HG02938 (cell line): Measurements from ENCODE around the gene GRID2.
"Not testable (repeated sequence)": the region's sequence is repeated elsewhere in the genome, so short reads cannot be mapped to it uniquely, and the experiment has no call there.

Source experiments
- ATAC-seq: cut with Tn5 transposase; IDR thresholded peaks from one replicate; pipeline ENCODE4 v1.9.1; 2021; ENCODE audit warnings: mild to moderate bottlenecking, moderate library complexity; ENCODE audit not compliant: unreplicated experiment

GRID2 gene

DNA sequence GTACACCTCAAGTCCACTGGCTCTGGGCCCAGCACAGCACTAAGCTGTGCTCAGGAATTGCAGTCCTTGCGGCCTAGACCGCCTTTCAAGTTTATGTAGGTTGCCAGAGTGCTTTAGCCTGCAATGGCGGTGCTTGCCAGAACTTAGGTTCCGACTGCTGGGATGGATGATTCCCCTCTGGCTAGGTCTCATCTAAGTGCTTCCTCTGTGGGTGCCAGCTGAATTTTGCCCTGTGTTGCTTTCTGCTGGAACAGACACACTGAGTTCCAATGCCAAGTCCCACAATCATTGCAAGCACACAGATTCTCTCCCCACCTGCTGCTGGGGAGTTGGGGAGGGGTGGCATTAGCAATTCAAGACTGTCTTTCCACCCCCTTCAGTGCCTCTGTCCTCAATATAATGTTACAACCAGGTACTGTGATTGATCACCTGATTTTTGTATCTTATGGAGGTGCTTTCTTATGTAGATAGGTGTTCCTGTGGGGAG, 129.5 kb downstream of the GRID2 start:
- no peak for ATAC-seq

DNA sequence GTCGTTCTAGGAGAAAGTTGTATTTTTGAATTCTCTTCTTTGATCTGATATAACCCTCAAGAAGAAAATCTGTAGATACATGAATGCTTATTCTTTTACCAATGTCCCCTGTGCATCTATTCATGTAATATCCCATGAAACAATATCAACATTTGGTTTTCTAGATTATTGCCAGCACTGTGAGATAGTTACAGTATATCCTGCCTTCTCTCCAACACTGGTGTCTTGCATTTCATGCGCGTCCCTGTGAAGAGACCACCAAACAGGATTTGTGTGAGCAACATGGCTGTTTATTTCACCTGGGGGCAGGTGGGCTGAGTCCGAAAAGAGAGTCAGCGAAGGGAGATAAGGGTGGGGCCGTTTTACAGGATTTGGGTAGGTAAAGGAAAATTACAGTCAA, 135.0 kb downstream of the GRID2 start:
- ATAC-seq, result not testable (repeated sequence)

DNA sequence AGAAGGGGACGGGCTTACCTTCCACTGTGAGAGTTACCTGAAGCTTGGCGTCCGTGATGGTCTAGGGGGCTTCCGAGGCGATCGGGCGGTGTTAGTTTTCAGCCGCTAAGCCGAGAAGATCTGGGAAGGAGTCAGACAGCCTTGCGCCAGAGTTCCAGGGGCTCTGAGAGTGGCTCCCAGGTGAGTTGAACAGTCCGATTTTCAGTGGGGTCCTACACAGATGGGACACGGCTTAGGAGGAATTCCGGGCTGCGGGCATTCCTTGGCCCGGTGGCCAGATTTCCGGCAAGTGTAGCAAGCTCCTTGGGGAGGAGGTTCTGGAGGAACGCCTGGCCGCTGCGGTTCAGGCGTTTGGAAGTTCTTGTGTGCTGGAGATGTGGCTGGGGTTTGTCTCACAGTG, 138.4 kb downstream of the GRID2 start:
- not testable (repeated sequence) for ATAC-seq

DNA sequence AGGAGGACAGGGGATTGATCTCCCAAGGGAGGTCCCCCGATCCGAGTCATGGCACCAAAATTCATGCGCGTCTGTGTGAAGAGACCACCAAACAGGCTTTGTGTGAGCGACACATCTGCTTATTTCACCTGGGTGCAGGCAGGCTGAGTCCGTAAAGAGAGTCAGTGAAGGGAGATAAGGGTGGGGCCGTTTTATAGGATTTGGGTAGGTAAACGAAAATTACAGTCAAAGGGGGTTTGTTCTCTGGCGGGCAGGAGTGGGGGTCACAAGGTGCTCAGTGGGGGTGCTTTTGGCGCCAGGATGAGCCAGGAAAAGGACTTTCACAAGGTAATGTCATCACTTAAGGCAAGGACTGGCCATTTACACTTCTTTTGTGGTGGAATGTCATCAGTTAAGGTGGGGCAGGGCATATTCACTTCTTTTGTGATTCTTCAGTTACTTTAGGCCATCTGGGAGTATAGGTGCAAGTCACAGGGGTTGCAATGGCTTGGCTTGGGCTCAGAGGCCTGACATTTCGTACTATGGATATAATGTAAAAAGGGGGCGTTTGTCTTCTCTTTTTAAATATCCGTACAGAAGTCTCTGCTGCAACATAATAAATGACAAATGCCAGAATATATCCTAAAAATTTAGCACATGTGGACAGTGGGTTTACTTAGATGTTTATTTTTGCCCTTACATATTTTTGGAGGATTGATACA, 140.5 kb downstream of the GRID2 start:
- not testable (repeated sequence) for ATAC-seq

DNA sequence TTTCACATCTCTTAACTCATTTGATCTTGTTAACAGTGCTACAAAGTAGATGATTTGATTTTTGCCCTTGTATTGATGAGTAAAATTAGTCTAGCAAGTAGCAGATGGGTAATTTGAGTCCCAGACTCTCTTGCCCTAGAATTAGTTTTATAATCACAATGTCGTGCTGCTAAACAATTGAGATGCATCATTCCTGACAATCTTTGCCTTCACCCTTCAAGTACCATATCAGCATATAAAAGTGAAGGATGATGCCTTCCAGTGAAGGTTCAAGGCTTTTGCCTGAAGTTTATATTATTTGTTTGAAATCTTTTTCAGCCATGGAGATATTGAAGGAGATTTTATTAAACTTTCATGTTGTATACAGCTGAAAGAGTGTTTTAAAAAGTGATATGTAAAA, 141.4 kb downstream of the GRID2 start:
- no peak for ATAC-seq

DNA sequence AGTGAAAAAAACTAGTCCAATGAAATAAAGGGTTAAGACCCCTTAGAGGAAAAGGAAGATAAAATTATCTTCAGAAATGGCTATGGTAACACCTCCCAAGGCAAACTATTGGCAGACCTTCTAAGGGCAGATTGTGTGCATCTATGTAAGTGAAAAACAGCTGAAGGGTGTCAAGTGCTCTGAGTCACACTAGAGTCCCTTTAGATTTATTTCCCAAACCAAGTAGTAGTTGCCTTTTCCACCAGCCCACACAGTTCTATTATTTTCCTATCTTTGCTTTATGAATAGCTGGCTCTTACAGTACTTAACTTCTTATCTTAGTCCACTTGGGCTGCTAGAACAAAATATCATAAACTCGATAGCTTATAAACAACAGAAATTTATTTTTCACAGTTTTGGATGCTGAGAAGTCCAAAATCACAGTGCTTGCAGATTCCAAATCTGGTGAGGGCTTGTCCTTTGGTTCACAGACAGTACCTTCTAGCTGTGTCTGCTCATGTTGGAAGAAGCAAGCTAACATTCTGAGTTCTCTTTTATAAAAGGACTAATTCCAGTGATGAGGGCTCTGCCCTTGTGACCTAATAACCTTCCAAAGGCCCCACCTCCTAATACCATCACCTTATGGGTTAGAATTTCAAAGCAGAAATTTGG, 143.6 kb downstream of the GRID2 start:
- ATAC-seq, result no peak

DNA sequence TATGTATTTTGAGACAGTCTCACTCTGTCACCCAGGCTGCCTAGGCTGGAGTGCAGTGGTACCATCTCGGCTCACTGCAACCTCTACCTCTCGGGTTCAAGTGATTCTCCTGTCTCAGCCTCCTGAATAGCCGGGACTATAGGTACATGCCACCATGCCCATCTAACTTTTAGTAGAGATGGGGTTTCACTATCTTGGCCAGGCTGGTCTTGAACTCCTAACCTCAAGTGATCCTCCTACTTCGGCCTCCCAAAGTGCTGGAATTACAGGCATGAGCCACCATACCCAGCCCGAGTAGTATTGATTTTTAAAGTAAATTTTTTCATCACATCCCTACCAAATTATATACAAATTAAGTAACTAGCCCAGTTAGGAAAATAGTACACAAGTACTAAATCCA, 144.4 kb downstream of the GRID2 start:
- ATAC-seq, result not testable (repeated sequence)

DNA sequence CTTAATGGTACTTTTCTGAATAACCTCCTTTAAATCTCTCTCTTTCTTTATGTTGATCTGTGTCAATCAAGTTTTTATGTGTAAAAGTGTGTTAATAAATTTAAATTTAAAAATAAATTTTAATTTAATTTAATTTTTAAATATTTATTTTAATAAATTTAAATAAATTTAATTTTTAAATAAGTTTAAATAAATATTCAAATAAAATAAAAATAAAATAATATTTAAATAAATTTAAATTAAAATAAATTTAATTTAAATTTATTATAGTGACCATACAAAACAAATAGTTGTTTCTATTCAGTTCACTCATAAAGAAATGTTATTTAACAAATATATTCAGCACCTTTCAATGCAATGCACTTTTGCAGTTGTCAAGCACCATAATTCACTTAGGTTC, 146.9 kb downstream of the GRID2 start:
- ATAC-seq, result no peak

DNA sequence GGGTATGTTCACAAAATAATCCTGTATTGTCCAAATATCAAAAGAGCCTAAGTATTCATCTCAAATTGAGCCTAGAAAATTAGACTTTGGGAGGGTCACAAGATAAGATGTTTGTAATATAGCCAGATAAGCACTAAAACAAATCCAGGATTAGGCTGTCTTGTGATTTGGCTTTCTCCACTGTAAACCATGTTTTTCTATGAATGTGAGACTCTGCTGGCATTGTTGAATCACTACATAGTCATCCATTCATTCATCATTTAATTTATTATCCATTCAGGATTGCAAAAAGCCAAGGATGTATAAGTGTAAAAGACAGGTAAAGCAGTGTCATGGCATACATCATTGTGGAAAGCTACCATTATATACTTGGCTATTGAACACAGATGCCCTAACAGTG, 148.0 kb downstream of the GRID2 start:
- no peak for ATAC-seq

DNA sequence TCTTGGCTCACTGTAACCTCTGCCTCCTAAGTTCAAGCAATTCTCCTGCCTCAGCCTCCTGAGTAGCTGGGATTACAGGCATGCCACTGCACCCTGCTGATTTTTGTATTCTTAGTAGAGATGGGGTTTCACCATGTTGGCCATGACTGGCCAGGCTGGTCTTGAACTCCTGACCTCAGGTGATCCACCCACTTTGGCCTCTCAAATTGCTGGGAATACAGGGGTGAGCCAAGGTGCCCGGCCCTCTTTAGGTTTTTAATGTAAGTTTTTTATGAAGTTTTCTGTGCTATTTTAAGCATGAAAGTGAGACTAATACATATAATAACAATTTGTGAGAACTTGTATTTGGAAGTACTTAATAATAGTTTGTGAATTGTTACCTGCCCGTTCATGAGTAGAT, 148.6 kb downstream of the GRID2 start:
- not testable (repeated sequence) for ATAC-seq

DNA sequence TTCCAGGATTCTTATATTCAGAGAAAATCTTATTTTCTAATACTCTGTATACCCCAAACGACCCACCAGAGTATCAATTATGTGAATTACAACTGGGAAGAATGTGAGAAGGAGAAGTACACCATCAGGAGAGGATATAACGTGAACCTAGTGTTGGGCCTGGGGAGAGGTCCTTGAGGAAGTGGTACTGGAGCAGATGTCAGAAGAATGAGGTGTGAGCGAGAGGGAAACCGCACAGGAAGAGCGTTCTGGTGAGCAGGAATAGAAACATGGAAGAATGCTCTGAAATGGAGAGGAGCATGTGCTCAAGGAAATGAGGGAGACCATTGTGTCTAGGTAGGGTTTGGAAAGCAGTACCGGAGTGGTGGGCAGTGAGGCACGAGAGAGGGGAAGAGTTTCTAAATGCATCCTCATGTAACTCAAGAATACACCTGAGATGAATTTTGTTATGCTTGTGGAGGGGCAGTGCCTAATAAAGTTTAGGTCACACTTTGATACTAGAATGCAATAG, 151.6 kb downstream of the GRID2 start:
- ATAC-seq, result no peak

DNA sequence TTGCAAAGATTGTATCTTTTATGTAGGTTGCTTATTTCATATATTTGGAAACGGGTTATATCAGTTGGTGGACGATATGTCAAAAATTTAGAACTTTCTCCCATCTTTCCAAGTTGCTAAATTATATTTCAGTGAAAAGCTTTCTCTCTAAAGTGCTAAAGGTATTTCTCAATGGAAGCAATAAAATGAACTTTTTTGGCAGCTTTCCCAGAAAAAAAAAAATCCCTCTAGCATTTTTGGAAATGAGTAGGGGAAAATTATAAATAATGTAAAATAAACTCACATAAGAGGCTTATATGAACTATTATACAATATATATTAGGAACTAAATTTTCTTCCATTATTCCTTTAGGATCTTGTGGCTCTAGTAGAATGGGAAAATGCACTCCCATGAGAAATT, 152.2 kb downstream of the GRID2 start:
- ATAC-seq, result no peak

DNA sequence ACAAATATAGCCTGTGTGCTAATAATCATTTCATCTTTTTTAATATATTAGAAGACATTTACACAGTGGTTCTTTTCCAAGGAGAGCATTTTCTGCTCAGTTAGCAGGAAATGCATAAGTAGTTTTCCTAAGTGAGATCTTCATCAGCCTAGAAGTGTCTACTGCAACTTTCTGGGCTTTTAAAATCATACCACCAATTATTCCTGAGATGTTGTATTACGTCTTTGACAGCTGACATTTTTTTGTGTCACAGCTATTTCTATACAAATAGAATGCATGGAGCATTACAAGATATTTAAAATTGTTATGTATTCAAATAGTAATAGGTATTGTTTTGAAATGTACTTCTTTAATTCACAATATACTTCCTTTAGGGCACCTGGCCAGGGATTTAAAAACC, 158.0 kb downstream of the GRID2 start:
- no peak for ATAC-seq

DNA sequence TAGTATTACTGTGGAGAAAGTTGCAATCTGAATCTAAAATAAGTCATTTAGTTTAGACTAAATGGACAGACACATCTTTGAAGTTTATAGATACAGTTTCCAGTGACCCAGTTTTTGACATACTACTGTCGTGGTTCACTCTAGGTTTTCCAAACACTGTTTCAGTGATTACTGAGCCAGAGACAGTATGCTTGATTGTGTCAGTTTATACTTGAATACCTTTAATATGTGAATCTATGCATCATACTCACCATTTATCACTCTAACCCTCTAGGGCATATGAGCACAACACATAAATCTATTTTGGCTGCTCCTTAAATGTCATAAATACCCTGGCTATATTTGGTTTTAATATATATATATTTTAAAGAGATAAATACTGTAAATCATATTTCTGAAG, 173.5 kb downstream of the GRID2 start:
- no peak for ATAC-seq

DNA sequence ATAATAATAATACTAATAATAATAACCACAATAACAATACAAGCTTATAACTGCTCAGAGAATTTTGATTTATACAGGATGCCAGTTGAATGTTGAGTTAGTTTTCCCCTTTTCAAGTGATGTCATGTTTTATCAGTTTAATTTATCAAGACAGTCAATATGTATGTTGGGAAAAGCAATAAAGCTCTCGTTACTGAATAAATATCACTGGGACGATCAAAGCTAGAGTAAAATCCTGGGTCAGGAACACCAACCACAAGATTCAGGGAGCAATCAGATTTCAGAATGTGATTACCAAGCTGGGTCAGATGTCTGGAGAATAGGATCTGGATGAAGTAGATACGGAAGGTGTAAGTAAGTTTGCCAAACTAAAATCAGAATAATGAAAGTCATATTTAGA, 179.6 kb downstream of the GRID2 start:
- ATAC-seq, result no peak

DNA sequence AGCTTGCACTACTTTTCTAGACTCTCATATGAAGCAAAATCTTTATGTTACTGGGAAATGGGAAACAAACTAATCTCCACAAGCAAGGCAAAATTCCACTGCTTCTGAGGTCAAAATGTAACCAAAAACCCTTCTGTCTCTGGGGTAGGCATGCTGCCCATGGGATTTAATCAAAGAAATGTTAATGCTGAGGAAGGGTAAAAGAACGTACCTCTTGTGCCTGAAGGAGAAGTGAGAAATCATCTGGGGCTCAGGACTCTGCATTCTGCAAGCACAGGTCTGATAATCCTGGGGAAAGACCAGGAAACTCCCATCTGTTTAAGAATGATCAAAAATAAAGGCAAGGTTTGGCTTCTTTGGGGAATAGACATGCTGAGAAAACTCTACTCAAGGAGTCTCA, 184.7 kb downstream of the GRID2 start:
- ATAC-seq, result no peak

DNA sequence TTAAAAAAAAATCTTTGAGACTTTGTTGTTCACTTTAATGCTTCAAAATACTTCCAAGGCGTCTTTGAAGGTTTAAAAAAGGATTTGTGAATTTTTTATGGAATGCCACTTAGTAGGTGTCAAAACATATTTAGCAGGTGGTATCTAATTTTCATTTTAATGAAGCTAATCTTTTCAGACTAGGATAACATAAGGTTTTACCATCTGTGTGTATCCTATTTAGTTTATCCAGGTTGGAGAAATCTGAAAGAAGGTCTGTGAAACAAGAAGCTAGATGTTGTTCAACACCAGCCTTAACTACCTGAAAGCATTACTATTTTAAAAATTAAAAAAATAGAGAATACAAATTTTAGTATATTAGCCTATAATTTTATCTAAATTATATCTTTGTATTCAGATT, 193.4 kb downstream of the GRID2 start:
- no peak for ATAC-seq

DNA sequence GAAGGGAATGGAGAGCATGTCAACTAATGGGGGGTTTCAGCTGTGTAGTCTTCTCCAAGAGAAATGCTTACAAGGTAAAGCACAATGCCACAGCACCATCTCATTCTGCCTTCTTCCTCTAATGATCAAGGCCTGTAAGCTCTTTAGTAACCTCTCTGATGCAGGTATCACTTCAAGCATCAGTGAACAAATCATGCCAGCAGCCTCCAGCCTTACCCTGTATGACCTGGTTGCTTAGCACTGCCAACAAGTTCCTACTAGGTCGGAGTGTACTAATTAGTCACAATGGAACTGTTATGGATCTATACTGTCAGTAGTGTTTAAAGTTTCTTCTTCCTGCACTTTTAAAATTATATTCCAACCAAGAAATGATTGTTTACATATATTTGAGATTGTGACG, 197.7 kb downstream of the GRID2 start:
- no peak for ATAC-seq

DNA sequence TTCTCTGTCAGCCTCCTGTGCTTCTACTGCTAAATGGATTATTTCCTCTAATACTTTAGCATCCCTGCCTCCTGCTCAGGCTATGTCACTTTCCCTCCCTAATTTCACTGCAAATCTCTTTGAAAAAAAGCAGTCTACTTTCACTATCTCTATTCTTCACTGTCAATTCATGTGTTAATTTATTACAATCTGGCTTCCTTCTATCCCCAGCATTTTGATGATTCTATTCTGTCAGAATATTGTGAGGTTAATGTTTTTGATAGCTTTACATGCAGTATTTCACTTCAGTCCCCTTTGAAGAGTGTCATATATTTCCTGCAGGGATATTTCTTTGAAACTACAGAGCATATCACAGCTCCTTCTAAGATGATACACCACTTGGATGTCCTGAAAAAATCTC, 203.2 kb downstream of the GRID2 start:
- ATAC-seq, result no peak

DNA sequence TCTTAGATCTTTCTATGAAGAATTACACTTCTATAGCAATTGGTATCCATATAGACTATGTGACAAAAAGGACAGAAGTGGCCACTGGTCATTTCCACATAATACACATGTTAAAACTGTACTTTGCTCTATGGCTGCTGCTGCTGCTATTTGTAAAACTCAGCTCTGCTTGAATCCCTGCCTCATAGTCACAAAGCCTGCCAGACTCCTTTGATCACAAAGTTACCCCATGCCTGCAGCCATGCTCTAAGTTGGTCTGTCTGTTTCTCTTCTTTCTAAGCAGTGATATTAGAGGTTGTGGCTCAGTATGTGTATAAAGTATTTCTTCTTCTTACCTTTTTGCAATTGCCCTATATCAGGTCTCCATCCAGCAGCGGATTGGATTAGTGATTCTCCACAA, 210.9 kb downstream of the GRID2 start:
- no peak for ATAC-seq

DNA sequence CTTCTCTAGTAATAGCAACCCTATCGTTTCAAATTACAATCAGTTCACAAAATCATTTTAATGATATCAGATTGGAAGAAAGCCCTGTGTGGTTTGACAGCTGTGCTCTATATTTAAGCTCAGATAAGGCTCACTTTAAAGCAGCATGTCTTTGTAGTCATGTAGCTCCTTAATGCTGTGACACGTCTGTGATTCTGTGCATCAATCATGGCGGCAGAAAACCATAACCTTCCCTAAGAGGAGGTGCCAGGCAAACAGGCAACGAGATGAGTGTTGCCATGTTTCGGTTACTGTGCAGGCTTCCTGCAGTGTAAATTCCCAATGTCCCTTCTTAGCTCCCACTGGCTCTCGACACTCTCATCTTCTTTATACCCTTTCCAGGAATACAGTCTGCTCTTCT, 212.7 kb downstream of the GRID2 start:
- ATAC-seq, result no peak

DNA sequence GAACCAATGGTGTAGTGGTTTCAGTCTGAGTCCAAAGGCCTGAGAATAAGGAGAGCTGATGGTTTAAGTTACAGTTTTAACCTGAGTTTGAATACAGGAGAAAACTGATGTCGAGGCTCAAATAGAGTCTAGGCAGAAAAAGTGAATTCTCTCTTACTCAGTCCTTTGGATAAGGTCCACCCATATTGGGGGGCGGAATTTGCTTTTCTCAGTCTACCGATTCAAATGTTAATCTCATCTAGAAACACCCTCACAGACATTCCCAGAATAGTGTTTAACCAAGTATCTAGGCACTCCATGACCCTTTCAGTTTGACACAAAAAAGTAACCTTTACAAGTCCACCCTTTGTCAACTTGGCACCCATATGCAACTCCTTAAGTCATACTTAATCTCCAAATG, 216.0 kb downstream of the GRID2 start:
- ATAC-seq, result no peak

DNA sequence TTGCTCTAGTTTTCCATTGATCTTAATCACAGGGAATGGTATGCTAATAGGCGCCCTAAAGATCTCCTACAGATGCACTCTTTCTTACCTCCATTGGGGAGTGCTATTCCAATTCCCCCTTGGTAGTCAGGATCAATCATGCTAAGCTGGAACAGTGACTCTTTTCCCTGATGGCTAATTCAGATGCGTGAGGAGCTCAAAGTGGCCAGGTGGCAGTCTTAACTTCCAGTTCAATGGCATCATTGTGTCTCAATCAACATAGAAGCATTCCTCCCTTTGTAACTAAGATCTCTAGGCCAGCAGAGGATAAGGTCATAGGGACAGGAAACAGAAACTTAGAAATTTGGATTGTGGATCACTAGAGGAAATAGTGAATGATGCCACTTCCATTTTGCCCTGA, 216.8 kb downstream of the GRID2 start:
- ATAC-seq, result no peak
